Right cardiac atrium (tissue), 5 donors: ENCODE measurements around the gene SUPT16H. TPM values are rescaled to one million over a fixed set of nuclear protein-coding genes. Genes with fewer than 3 reads are reported as not detected.

Experiments used
- ATAC-seq, 2 donors: fragments of 200-7000 bp; cut with Tn5 transposase; one replicate each; pipeline versions ENCODE4 v1.8.0 to v1.9.1; 2020; ENCODE audit warnings: moderate library complexity in 2 of 2, mild to moderate bottlenecking in 1 of 2
- DNase-seq, 3 donors: peaks; one replicate each; pipeline ENCODE4 v3.0.0-alpha.2; 2020
- H3K27ac ChIP-seq: one replicate; pipeline ENCODE4 v1.5.1; 2013; ENCODE audit warnings: mild to moderate bottlenecking, low read length, control low read depth, moderate library complexity
- H3K27me3 ChIP-seq: one replicate; pipeline ENCODE4 v1.6.1; 2013; ENCODE audit not compliant: control insufficient read depth, insufficient read depth
- H3K4me1 ChIP-seq: one replicate; pipeline ENCODE4 v1.6.1; 2013; ENCODE audit warnings: low read length; ENCODE audit not compliant: control insufficient read depth, insufficient read depth
- H3K4me3 ChIP-seq: one replicate; pipeline ENCODE4 v1.5.1; 2013; ENCODE audit warnings: low read length, control low read depth
- H3K9me3 ChIP-seq: one replicate; pipeline ENCODE4 v1.6.1; 2013; ENCODE audit warnings: low read length; ENCODE audit not compliant: control insufficient read depth
- WGBS: extraction: QIAGEN DNeasy Blood & Tissue Kit; methylation state at CpG from one replicate; pipeline ENCODE4 v1.1.7; 2013; 5-methylcytosine and 5-hydroxymethylcytosine counted together
- intact Hi-C, 4 donors: fragments of 100-400 bp; cut with DNase I; formaldehyde crosslinking; loops; one replicate each; pipeline versions ENCODE4 v1.11.0 to v1.14.0; 2022 to 2023
- long read RNA-seq, 4 donors: library from polyadenylated mRNA; unstranded; transcript quantifications; one replicate each; pipeline ENCODE4 v2.0.0, GENCODE V29; 2020 to 2021
- polyA plus RNA-seq: library from polyadenylated mRNA; stranded (reverse); fragments of 200-250 nt; gene quantifications from one replicate; pipeline ENCODE4 v1.2.3, GENCODE V29; 2013
- total RNA-seq, 4 donors: library from RNA; stranded (reverse); fragmentation: NEBNext Ultra II Directional; extraction: Animal tissue kit (Norgen Biotek cat#: 25700); gene quantifications; one replicate each; pipeline ENCODE4 v1.2.1, GENCODE V29; 2021
- donor health status: healthy with polysubstance abuse.
- donor health status: DM: no; HTN: yes; CAD: no.
- donor health status: DM: no; HTN: no; CAD: no.
- donor health status: DM: no; HTN: yes; CAD: no; lungs with severe emphysema.
- donor health status: DM: yes; HTN: yes; CAD: no.

The SUPT16H gene
- 10 to 100 TPM; 33.7 to 38.7 (median 35.0) TPM for total RNA-seq
- polyA plus RNA-seq, result 27.4 TPM
- long read RNA-seq, donor 1, full-length matches to known transcripts, result 45 of 73 reads
- long read RNA-seq, donor 1, partial matches to known transcripts, result 22 of 73 reads
- long read RNA-seq, donor 1, other reads (novel, unspliced or antisense), result 6 of 73 reads
- long read RNA-seq, donor 2, full-length matches to known transcripts, result 24 of 37 reads
- long read RNA-seq, donor 2, partial matches to known transcripts, result 10 of 37 reads
- long read RNA-seq, donor 2, other reads (novel, unspliced or antisense), result 3 of 37 reads
- long read RNA-seq, donor 3, full-length matches to known transcripts, result 73 of 224 reads
- long read RNA-seq, donor 3, partial matches to known transcripts, result 135 of 224 reads
- long read RNA-seq, donor 3, other reads (novel, unspliced or antisense), result 16 of 224 reads
- long read RNA-seq, donor 4, full-length matches to known transcripts, result 22 of 28 reads
- long read RNA-seq, donor 4, partial matches to known transcripts, result 3 of 28 reads
- long read RNA-seq, donor 4, other reads (novel, unspliced or antisense), result 3 of 28 reads

DNA sequence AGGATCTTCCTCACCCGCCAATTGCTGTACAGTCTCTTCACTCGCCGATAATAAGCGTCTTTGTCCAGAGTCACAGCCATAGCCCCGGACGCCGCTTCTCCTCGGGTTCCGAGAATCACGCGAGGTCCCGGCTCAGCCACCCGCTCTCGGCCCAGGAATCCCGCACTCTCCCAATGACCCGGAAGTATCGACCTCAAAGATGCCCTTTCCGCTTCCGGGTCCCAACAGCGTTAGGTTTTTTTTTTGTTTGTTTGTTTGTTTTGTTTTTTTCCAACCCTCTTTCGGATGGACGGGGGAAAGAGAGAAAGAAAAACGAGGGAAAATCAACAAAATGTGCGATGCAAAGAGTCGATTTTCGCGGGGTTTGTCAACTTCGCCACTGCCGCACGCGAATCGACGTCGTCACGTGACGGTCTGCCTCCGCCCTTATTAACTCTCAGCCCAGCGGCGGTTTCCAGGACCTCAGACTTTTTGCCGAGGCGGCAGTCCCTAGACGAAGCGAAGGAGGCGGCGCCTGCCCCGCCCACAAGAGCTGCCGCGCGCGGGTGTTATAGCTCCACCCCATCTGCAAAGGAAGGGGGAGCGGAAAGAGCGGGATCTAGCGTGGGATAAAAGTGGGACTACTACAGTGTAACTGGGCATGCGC is at the start of gene SUPT16H:
TSS of gene SUPT16H (minus strand) at position 172 of the 646 bp plus-strand sequence. CDS start at position 80, 92 bp downstream.
- under 1% methylated on average over 54 of the region's 54 CpGs for WGBS
- Histone ChIP-seq H3K27ac (peak within 1 kb of the TSS; percentile 97), H3K4me1 (peaks cover 2% of the 10 kb centered on the region), H3K9me3 (no peaks in the 10 kb centered on the region), H3K27me3 (no peaks in the 10 kb centered on the region), H3K4me3 (peak within 1 kb of the TSS; percentile 94)
- intact Hi-C loops, result loop anchor here in 1 of 4 donors (10.0 kb wide), 1 partner anchor 139 kb away; no protein-coding TSS in a partner anchor
- DNase-seq, result peak; percentile 97 to 99 (median 98)
- ATAC-seq, result peak; percentile 99

DNA sequence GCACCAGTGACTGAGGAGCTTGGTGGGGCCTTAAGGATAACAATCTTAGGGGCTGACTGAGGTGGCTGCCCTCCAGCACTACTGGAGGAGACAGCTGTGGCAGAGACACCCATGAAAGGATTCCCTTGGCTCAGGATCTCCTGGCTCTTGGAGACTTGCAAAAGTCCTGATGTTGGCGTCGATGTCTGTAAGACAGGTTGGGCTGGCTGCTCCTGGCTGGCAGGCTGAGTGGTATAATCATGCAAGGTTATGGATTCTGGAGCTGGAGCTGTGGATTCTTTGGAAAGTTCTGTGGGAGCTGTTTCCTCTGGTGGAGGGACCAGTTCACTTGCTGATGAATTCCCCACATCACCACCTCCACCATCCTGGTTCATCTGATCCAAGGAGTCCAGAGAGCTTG is 47.3 kb upstream of the SUPT16H start:
- Histone ChIP-seq H3K9me3 (no peaks in the 10 kb centered on the region), H3K4me1 (no peaks in the 10 kb centered on the region), H3K27me3 (no peaks in the 10 kb centered on the region), H3K4me3 (no peak overlapping the region), H3K27ac (no peak overlapping the region)
- intact Hi-C loops, result no loop called here
- ATAC-seq (peak in 1 of 2 donors; percentile 10), DNase-seq (no peak)
- 100% methylated on average over 2 of the region's 2 CpGs for WGBS

DNA sequence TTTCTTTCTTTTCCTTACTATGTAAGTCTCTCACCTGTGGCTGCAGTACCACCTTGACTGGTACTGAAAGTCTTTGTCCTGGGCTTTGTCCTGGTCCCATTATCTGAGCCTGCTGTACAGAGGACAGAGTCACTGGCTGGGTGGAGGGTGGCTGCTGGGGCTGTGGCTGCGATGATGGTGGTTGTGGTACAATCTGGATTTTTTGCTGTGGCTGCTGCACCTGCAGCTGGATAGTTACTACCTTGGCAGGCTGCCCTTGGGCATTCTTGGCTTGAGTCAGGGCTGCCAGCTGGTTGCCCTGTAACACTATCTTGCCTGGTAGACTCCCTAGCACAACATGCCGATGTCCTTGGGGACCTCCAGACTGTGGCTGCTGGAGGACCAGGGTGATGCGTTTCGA is 45.1 kb upstream of the SUPT16H start:
- Histone ChIP-seq H3K9me3 (no peaks in the 10 kb centered on the region), H3K27ac (no peak overlapping the region), H3K4me3 (no peak overlapping the region), H3K4me1 (no peaks in the 10 kb centered on the region), H3K27me3 (no peaks in the 10 kb centered on the region)
- ATAC-seq (peak; percentile 31 to 54), DNase-seq (peak in 1 of 3 donors; percentile 41)
- WGBS, result 78% methylated on average over 4 of the region's 4 CpGs
- intact Hi-C loops, result no loop called here

DNA sequence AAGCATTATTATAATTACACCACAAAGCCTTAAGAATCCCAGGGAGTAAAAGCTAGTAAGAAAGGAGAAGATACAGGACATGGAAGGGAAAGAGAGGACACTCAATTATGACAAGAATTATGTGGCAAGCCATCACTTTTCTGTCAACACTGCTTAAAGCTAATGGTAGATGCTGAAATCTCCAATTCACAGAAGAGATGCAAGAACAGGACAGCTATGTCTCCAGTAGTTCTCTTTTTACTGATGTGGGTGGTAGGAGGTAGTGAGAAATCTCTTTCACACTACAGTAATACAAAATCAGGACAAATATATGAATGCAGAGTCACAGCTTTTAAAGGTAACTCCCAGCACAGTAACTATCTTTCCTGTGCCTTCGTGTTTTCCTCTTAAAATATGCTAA is 42.9 kb upstream of the SUPT16H start:
- Histone ChIP-seq H3K4me1 (no peaks in the 10 kb centered on the region), H3K9me3 (no peaks in the 10 kb centered on the region), H3K4me3 (no peak overlapping the region), H3K27ac (no peak overlapping the region), H3K27me3 (no peaks in the 10 kb centered on the region)
- 93% methylated on average over 1 of the region's 1 CpG for WGBS
- intact Hi-C loops, result no loop called here
- no peak for DNase-seq
- no peak for ATAC-seq

DNA sequence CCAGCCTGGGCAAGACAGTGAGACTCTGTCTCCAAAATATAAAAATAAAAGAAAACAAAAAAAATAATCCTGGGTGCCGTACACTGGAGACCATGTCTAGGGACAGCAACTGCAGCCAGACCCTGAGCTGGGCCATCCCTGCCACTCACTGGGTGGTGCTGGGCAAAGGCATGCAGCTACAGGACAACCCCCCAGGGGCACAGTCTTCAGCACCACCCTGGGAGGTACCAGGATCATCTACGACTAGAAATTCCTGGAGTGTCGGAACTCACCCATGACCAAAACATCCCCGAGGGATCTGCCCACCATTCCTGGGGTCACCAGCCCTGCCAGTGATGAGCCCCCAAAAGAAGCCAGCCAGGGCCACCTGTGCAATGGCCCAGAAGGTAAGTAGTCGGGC is 35.7 kb upstream of the SUPT16H start:
- no peak for DNase-seq
- intact Hi-C loops, result loop anchor here in 1 of 4 donors (10.0 kb wide), 1 partner anchor 55 kb away; no protein-coding TSS in a partner anchor
- Histone ChIP-seq H3K27me3 (no peaks in the 10 kb centered on the region), H3K4me3 (no peak overlapping the region), H3K4me1 (no peaks in the 10 kb centered on the region), H3K27ac (no peak overlapping the region), H3K9me3 (no peaks in the 10 kb centered on the region)
- ATAC-seq, result no peak
- WGBS, result 94% methylated on average over 5 of the region's 5 CpGs

DNA sequence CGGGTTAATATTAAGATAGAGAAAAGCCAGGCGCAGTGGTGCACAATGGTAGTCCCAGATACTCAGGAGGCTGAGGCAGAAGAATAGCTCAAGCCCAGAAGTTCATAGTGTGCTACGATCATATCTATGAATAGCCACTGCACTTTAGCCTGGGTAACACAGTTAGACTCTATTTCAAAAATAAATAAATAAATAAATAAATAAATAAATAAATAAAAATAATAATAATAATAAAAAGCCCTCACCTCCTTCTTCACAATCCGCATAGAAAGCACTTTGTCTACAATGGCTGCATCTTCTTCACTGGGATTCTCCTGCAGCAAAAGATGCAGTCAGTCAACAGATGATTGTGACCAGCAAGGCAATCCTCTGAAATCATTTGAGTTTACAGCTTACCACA is 31.5 kb upstream of the SUPT16H start:
- 94% methylated on average over 4 of the region's 4 CpGs for WGBS
- no peaks in the 10 kb centered on the region for H3K4me1 ChIP-seq
- DNase-seq, result no peak
- H3K27ac ChIP-seq, result no peak overlapping the region
- no peak for ATAC-seq
- H3K4me3 ChIP-seq, result no peak overlapping the region
- no peaks in the 10 kb centered on the region for H3K27me3 ChIP-seq
- intact Hi-C loops, result loop anchor here in 1 of 4 donors (10.0 kb wide), 1 partner anchor 51 kb away; no protein-coding TSS in a partner anchor
- H3K9me3 ChIP-seq, result no peaks in the 10 kb centered on the region

DNA sequence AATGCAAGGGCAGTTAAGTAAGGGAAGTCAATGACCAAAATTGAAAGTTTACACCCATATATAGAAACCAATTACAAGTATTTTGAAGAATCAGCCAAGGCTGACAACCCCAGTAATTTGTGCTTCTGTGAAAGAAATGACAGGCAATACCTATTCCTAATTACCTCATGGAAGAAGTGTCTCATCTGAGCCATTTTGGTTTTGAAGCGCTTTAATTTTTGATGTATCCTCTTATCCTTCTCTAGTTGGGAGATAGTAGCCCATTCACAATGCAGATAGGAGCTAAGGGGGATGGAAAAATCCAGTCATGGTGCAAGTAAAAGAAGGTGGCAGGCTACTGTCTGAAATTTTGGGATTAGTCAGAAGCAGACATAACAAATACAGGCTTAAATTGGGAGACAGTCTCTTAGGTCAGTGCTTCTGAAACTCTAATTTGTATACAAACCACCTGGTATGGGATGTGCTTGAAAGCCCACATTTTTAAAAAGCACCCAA is 30.4 kb upstream of the SUPT16H start:
- Histone ChIP-seq H3K4me1 (no peaks in the 10 kb centered on the region), H3K9me3 (no peaks in the 10 kb centered on the region), H3K27ac (no peak overlapping the region), H3K27me3 (no peaks in the 10 kb centered on the region), H3K4me3 (no peak overlapping the region)
- WGBS, result 94% methylated on average over 1 of the region's 1 CpG
- intact Hi-C loops, result loop anchor here in 1 of 4 donors (10.0 kb wide), 1 partner anchor 49 kb away; no protein-coding TSS in a partner anchor
- ATAC-seq (no peak), DNase-seq (no peak)

DNA sequence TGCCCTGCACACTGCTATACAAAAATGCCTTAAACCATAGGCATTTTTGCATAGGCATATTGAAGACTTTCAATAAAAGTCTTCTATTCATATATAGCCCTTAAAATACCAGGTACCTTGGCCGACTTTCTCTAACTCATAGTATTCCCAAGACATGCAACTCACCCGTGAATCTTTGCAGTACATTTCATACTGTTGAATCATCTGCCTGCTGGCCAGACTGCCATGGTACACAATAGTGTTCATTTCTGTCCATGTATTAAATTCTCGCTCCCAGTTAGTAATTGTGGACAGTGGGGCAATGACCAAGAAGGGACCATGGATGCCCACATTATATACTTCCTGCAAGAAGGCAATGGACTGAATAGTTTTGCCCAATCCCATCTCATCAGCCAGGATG is 24.3 kb upstream of the SUPT16H start:
- 84% methylated on average over 3 of the region's 3 CpGs for WGBS
- Histone ChIP-seq H3K27ac (no peak overlapping the region), H3K9me3 (no peaks in the 10 kb centered on the region), H3K4me1 (no peaks in the 10 kb centered on the region), H3K4me3 (no peak overlapping the region), H3K27me3 (no peaks in the 10 kb centered on the region)
- intact Hi-C loops, result loop anchor here in 1 of 4 donors (10.0 kb wide), 1 partner anchor 53 kb away; no protein-coding TSS in a partner anchor
- ATAC-seq (no peak), DNase-seq (no peak)

DNA sequence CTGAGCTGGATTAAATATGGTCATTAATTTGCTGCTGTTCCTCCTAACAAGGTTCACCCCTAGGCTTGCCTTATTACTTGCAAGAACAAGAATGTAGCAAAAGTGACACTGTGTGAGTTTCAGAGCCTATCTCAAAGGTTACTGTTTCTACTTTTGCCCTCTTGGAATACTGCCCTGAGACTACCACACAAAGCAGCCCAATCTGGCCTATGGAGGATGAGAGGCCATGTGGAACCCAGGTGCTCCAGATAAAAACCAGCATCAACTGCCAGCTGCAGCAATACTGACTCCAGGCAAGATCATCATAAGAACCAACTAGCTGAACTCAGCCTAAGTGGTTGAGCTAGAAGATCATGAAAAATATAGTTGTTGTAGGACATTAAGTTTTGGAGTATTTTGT is 22.4 kb upstream of the SUPT16H start:
- Histone ChIP-seq H3K27me3 (no peaks in the 10 kb centered on the region), H3K4me3 (no peak overlapping the region), H3K27ac (no peak overlapping the region), H3K4me1 (no peaks in the 10 kb centered on the region), H3K9me3 (no peaks in the 10 kb centered on the region)
- DNase-seq (no peak), ATAC-seq (no peak)
- intact Hi-C loops, result loop anchor here in 1 of 4 donors (10.0 kb wide), 1 partner anchor 51 kb away; no protein-coding TSS in a partner anchor

DNA sequence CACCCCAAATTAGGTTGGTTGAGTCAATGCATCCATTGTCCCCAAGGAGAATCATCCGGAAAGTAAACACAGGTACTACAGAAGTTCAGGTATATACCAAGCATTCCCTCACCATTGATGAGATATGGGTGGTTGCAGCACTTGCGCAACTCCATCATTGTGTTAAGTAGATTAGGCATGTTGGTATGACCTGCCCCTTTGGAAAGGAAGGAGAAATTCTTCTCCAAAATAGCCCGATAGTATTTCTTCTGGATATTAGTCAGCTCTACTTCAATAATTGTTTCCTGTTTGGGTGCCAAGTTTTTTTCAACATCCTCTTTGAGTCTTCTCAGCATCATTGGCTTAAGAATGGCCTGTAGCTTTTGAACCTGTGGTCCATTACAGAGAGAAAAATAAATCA is 21.3 kb upstream of the SUPT16H start:
- WGBS, result 61% methylated on average over 3 of the region's 3 CpGs
- ATAC-seq, result peak in 1 of 2 donors; percentile 56
- Histone ChIP-seq H3K4me3 (no peak overlapping the region), H3K9me3 (no peaks in the 10 kb centered on the region), H3K27ac (no peak overlapping the region), H3K4me1 (no peaks in the 10 kb centered on the region), H3K27me3 (no peaks in the 10 kb centered on the region)
- DNase-seq, result no peak
- intact Hi-C loops, result loop anchor here in 1 of 4 donors (10.0 kb wide), 1 partner anchor 50 kb away; no protein-coding TSS in a partner anchor
